ENCODE data around the gene ZNF280B. TPM values are rescaled to one million over a fixed set of nuclear protein-coding genes. Genes with fewer than 3 reads are reported as not detected.

ZNF280B gene
- total RNA-seq, 1 experiment from 2014 or later = 4.6 TPM

GRCh38 chr22:22460635-22461034 is 47.9 kb downstream of the ZNF280B start:
- no peak overlapping the region for H3K4me3 Mint-ChIP-seq (ENCODE audit: low read depth, unreplicated experiment)
- DNase-seq = no peak
- H3K9me3 Mint-ChIP-seq (ENCODE audit: low read depth, unreplicated experiment) = peaks cover 9% of the 10 kb centered on the region
- H3K27ac Mint-ChIP-seq (ENCODE audit: unreplicated experiment) = no peak overlapping the region
- H3K27me3 Mint-ChIP-seq (ENCODE audit: unreplicated experiment) = peaks cover 45% of the 10 kb centered on the region
- BruUV-seq (replicated peaks) = no TSS peak
- TF ChIP-seq CTCF (IDR thresholded peaks at IDR 0.05; ENCODE audit: unreplicated experiment) = no peak
- H3K4me1 Mint-ChIP-seq (ENCODE audit: low read depth, unreplicated experiment) = no peaks in the 10 kb centered on the region
- intact Hi-C loops (cut with micrococcal nuclease; ENCODE audit: unreplicated experiment) = loop anchor here (5.0 to 10.0 kb wide), 3 partner anchors 117 to 497 kb away; partner anchors contain the start of gene IGLL5
- CTCF ChIA-PET = no interaction called here
- no peaks in the 10 kb centered on the region for H3K36me3 Mint-ChIP-seq (ENCODE audit: insufficient read depth, unreplicated experiment)

GRCh38 chr22:22460060-22460459 is 48.5 kb downstream of the ZNF280B start:
- no peaks in the 10 kb centered on the region for H3K36me3 Mint-ChIP-seq (ENCODE audit: insufficient read depth, unreplicated experiment)
- H3K27ac Mint-ChIP-seq (ENCODE audit: unreplicated experiment) = no peak overlapping the region
- BruUV-seq (replicated peaks) = no TSS peak
- CTCF ChIA-PET = no interaction called here
- H3K27me3 Mint-ChIP-seq (ENCODE audit: unreplicated experiment) = peaks cover 45% of the 10 kb centered on the region
- no peak for TF ChIP-seq CTCF (IDR thresholded peaks at IDR 0.05; ENCODE audit: unreplicated experiment)
- H3K4me1 Mint-ChIP-seq (ENCODE audit: low read depth, unreplicated experiment) = no peaks in the 10 kb centered on the region
- peaks cover 10% of the 10 kb centered on the region for H3K9me3 Mint-ChIP-seq (ENCODE audit: low read depth, unreplicated experiment)
- no peak for DNase-seq
- no peak overlapping the region for H3K4me3 Mint-ChIP-seq (ENCODE audit: low read depth, unreplicated experiment)
- intact Hi-C loops (cut with micrococcal nuclease; ENCODE audit: unreplicated experiment) = loop anchor here (5.0 to 10.0 kb wide), 3 partner anchors 117 to 497 kb away; partner anchors contain the start of gene IGLL5

- no peak for DNase-seq
- intact Hi-C loops (cut with micrococcal nuclease; ENCODE audit: unreplicated experiment) = no loop called here
- Mint-ChIP-seq H3K36me3 (ENCODE audit: insufficient read depth, unreplicated experiment) (no peaks in the 10 kb centered on the region), H3K4me1 (ENCODE audit: low read depth, unreplicated experiment) (no peaks in the 10 kb centered on the region), H3K27me3 (ENCODE audit: unreplicated experiment) (peaks cover 45% of the 10 kb centered on the region), H3K27ac (ENCODE audit: unreplicated experiment) (no peak overlapping the region), H3K4me3 (ENCODE audit: low read depth, unreplicated experiment) (no peak overlapping the region), H3K9me3 (ENCODE audit: low read depth, unreplicated experiment) (peaks cover 11% of the 10 kb centered on the region)
- no TSS peak for BruUV-seq (replicated peaks)
- TF ChIP-seq CTCF (IDR thresholded peaks at IDR 0.05; ENCODE audit: unreplicated experiment) = no peak
- CTCF ChIA-PET = no interaction called here
Observed at GRCh38 chr22:22458896-22459588, 49.5 kb downstream of the ZNF280B start.

- H3K9me3 Mint-ChIP-seq (ENCODE audit: low read depth, unreplicated experiment) = peaks cover 11% of the 10 kb centered on the region
- no peaks in the 10 kb centered on the region for H3K4me1 Mint-ChIP-seq (ENCODE audit: low read depth, unreplicated experiment)
- no TSS peak for BruUV-seq (replicated peaks)
- H3K27me3 Mint-ChIP-seq (ENCODE audit: unreplicated experiment) = peaks cover 45% of the 10 kb centered on the region
- TF ChIP-seq CTCF (IDR thresholded peaks at IDR 0.05; ENCODE audit: unreplicated experiment) = no peak
- intact Hi-C loops (cut with micrococcal nuclease; ENCODE audit: unreplicated experiment) = no loop called here
- H3K27ac Mint-ChIP-seq (ENCODE audit: unreplicated experiment) = no peak overlapping the region
- no peak for DNase-seq
- CTCF ChIA-PET = no interaction called here
- no peak overlapping the region for H3K4me3 Mint-ChIP-seq (ENCODE audit: low read depth, unreplicated experiment)
- no peaks in the 10 kb centered on the region for H3K36me3 Mint-ChIP-seq (ENCODE audit: insufficient read depth, unreplicated experiment)
Observed at GRCh38 chr22:22458387-22458786, 50.2 kb downstream of the ZNF280B start.

Data from Calu3 (cell line).